A549 (cell line): ENCODE results near the gene NDUFS4.

Source experiments
- BHLHE40 ChIP-seq: IDR thresholded peaks from 2 replicates; pipeline ENCODE4 v1.6.1; 2012; ENCODE audit warnings: low read depth, low read length, inconsistent platforms
- CBX8 ChIP-seq: fragments of 200-600 bp; sonication (generic); IDR thresholded peaks from 2 replicates; pipeline ENCODE4 v1.6.1; 2016
- CEBPB ChIP-seq, 2 experiments: fragments of >200 bp in 1 of 2; sonication (Bioruptor Twin) in 1 of 2; formaldehyde crosslinking in 1 of 2; IDR thresholded peaks; 2 replicates each; pipeline ENCODE4 v1.6.1; 2012 to 2016
- CHD2 ChIP-seq: fragments of 150-350 bp; IDR thresholded peaks from 2 replicates; pipeline ENCODE4 v1.6.1; 2014; ENCODE audit warnings: low read length; ENCODE audit not compliant: partially characterized antibody
- CTCF ChIP-seq: fragments of >200 bp; sonication (Bioruptor Twin); formaldehyde crosslinking; IDR thresholded peaks from 3 replicates; pipeline ENCODE4 v1.5.1; 2016
- HOXA7 ChIP-seq: fragments of 250-450 bp; sonication (Bioruptor Pico); IDR thresholded peaks from 2 replicates; pipeline ENCODE4 v1.5.0; 2020; ENCODE audit warnings: mild to moderate bottlenecking, moderate library complexity
- POLR2A ChIP-seq: IDR thresholded peaks from 2 replicates; pipeline ENCODE4 v1.6.1; 2012; ENCODE audit warnings: mild to moderate bottlenecking, low read length
- RAD21 ChIP-seq, 2 experiments: fragments of >200 bp in 1 of 2; sonication (Bioruptor Twin) in 1 of 2; formaldehyde crosslinking in 1 of 2; IDR thresholded peaks in 1 of 2; conservative IDR thresholded peaks in 1 of 2; 2 replicates in 1 of 2; 3 replicates in 1 of 2; pipeline ENCODE4 v1.6.1; 2012 to 2018; ENCODE audit warnings: inconsistent platforms in 1 of 2
- RCOR1 ChIP-seq: fragments of 150-350 bp; IDR thresholded peaks from 2 replicates; pipeline ENCODE4 v1.6.1; 2014; ENCODE audit warnings: antibody characterized with exemption, low read length, low read depth
- RFX5 ChIP-seq: fragments of 450-650 bp; IDR thresholded peaks from 2 replicates; pipeline ENCODE4 v1.7.1; 2014; ENCODE audit warnings: antibody characterized with exemption, mild to moderate bottlenecking, moderate library complexity
- SMC3 ChIP-seq: fragments of >200 bp; sonication (Bioruptor Twin); formaldehyde crosslinking; IDR thresholded peaks from 3 replicates; pipeline ENCODE4 v1.6.1; 2018; ENCODE audit warnings: inconsistent platforms
- ZSCAN20 ChIP-seq: fragments of 250-450 bp; sonication (Bioruptor Pico); IDR thresholded peaks from 2 replicates; pipeline ENCODE4 v1.8.0; 2022; ENCODE audit warnings: mild to moderate bottlenecking, moderate library complexity
- TF ChIP-seq, protein P1 (sequence below): fragments of 250-450 bp; sonication (Bioruptor Pico); IDR thresholded peaks from 2 replicates; pipeline ENCODE4 v1.5.0; 2020; ENCODE audit warnings: low read depth, mild to moderate bottlenecking, moderate library complexity
- TF ChIP-seq, protein P2 (sequence below): IDR thresholded peaks from 2 replicates; pipeline ENCODE4 v1.6.1; 2012; ENCODE audit warnings: low read depth, borderline replicate concordance

DNA sequence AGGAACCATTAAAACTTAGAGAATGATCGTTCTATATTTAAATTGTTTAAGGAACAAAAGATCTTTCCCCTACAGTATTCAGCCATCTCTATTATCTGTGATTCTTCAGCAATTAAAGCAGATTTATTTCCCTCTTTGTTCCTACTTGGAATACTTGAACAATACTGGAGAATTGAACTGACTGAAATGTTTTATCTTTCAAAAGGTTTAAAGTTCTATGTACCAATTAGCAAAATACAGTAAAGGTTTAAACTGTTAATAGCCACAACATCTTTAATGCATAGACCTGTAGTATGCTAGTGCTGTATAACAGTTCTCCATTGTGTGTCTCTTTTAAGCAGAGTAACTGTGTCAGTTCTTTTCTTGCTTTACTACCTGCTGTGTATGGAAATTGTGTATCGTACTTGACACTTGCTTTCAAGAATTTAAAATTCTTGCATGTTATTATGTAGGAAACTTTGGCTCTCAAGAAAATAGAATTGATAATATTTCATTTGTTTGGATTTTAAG, 54.0 kb downstream of the NDUFS4 start:
- no peak for TF ChIP-seq CBX8
- TF ChIP-seq CTCF, result no peak
- TF ChIP-seq RAD21 (conservative IDR thresholded peaks at IDR 0.05 in 1 of 2, IDR thresholded peaks at IDR 0.05 in 1 of 2), result no peak
- no peak for TF ChIP-seq POLR2A
- no peak for TF ChIP-seq CHD2
- TF ChIP-seq CEBPB (IDR thresholded peaks at IDR 0.05), result no peak
- TF ChIP-seq RCOR1, result no peak
- TF ChIP-seq SMC3, result no peak
- TF ChIP-seq RFX5, result no peak
- TF ChIP-seq ZSCAN20 (CRISPR knock-in tag), result no peak
- no peak for TF ChIP-seq HOXA7 (CRISPR knock-in tag)
- TF ChIP-seq, protein P1, sequence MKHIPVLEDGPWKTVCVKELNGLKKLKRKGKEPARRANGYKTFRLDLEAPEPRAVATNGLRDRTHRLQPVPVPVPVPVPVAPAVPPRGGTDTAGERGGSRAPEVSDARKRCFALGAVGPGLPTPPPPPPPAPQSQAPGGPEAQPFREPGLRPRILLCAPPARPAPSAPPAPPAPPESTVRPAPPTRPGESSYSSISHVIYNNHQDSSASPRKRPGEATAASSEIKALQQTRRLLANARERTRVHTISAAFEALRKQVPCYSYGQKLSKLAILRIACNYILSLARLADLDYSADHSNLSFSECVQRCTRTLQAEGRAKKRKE, result no peak
- TF ChIP-seq, protein P2, sequence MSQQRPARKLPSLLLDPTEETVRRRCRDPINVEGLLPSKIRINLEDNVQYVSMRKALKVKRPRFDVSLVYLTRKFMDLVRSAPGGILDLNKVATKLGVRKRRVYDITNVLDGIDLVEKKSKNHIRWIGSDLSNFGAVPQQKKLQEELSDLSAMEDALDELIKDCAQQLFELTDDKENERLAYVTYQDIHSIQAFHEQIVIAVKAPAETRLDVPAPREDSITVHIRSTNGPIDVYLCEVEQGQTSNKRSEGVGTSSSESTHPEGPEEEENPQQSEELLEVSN, result no peak
- TF ChIP-seq BHLHE40, result no peak
